ENCODE data around the gene CDK2. TPM values are rescaled to one million over a fixed set of nuclear protein-coding genes. Genes with fewer than 3 reads are reported as not detected.
"Not testable (repeated sequence)": the region's sequence is repeated elsewhere in the genome, so short reads cannot be mapped to it uniquely, and the experiment has no call there.

The CDK2 gene
- 10 to 100 TPM; 86.7 to 90.1 TPM for total RNA-seq

DNA sequence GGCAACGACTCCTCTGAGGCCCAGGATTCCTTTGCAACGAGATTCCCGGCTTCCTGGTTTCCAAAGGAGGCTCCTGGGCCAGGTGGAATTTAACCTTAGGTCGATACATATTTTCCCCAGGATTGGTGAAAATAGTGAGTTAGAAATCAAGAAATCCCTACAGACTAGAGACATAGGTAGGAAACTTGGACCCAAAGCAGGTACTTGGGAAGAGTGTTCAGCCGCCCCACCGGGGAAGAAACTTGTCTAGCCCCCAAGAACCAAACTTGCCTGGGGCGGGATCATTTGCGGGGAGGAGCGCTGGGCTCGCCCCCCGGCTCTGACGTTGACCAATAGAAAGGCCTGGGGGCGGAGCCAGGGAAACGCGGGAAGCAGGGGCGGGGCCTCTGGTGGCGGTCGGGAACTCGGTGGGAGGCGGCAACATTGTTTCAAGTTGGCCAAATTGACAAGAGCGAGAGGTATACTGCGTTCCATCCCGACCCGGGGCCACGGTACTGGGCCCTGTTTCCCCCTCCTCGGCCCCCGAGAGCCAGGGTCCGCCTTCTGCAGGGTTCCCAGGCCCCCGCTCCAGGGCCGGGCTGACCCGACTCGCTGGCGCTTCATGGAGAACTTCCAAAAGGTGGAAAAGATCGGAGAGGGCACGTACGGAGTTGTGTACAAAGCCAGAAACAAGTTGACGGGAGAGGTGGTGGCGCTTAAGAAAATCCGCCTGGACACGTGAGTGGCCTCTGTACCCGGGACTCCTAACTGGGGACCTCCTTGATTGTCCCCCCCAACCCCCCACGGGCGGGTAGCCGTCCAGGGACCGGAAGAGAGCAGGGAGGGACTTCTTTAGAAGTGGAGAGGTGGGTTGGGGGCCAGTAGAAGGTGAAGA lies at the start of gene CDK2:
Gene CDK2 (plus strand): TSS at position 423 of the 874 bp plus-strand sequence. CDS start 179 bp downstream, at position 602.
- H3K9me3 Mint-ChIP-seq, result no peaks in the 10 kb centered on the region
- H3K4me3 Mint-ChIP-seq, result peak within 1 kb of the TSS; percentile 98
- peak; percentile 96 for DNase-seq
- CTCF ChIA-PET, result interaction anchor here (0.7 to 2.5 kb wide), 5 partner anchors 10 to 229 kb away, joined by 3 to 14 read pairs (median 5); partner anchors contain the start of gene SUOX
- intact Hi-C loops (cut with micrococcal nuclease), result loop anchor here (1.0 kb wide), 1 partner anchor 19 kb away; no protein-coding TSS in a partner anchor
- no peaks in the 10 kb centered on the region for H3K27me3 Mint-ChIP-seq
- H3K4me1 Mint-ChIP-seq (ENCODE audit: low read depth), result peaks cover 22% of the 10 kb centered on the region
- H3K36me3 Mint-ChIP-seq (ENCODE audit: low read depth), result peaks cover 38% of the 10 kb centered on the region
- H3K27ac Mint-ChIP-seq, result peak within 1 kb of the TSS; percentile 89
- ATAC-seq, result peak; percentile 98
- TF ChIP-seq, protein P1, sequence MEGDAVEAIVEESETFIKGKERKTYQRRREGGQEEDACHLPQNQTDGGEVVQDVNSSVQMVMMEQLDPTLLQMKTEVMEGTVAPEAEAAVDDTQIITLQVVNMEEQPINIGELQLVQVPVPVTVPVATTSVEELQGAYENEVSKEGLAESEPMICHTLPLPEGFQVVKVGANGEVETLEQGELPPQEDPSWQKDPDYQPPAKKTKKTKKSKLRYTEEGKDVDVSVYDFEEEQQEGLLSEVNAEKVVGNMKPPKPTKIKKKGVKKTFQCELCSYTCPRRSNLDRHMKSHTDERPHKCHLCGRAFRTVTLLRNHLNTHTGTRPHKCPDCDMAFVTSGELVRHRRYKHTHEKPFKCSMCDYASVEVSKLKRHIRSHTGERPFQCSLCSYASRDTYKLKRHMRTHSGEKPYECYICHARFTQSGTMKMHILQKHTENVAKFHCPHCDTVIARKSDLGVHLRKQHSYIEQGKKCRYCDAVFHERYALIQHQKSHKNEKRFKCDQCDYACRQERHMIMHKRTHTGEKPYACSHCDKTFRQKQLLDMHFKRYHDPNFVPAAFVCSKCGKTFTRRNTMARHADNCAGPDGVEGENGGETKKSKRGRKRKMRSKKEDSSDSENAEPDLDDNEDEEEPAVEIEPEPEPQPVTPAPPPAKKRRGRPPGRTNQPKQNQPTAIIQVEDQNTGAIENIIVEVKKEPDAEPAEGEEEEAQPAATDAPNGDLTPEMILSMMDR (IDR thresholded peaks at IDR 0.05), result no peak
- POLR2A ChIA-PET, result interaction anchor here (0.6 to 5.4 kb wide), 9 partner anchors 10 to 503 kb away, joined by 3 to 46 read pairs (median 3); no protein-coding TSS in a partner anchor

DNA sequence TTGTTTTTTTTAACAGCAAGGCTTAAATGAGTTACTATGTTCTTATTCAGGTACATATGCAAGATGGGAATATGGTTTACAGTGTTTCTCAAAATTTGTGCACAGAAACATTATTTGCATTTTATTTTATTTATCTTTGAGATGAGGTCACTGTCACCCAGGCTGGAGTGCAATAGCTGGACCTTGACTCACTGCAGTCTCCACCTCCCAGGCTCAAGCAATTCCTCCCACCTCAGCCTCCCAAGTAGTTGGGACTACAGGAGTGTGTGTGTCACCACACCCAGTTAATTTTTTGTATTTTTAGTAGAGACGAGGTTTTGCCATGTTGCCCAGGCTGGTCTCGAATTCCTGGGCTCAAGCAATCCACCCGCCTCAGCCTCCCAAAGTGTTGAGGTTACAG lies 47.6 kb upstream of the CDK2 start:
- DNase-seq; H3K9me3 Mint-ChIP-seq; H3K27me3 Mint-ChIP-seq; intact Hi-C loops (cut with micrococcal nuclease); H3K27ac Mint-ChIP-seq; H3K4me3 Mint-ChIP-seq; ATAC-seq: not testable (repeated sequence)
- H3K36me3 Mint-ChIP-seq (ENCODE audit: low read depth), result peaks cover 27% of the 10 kb centered on the region
- ChIA-PET POLR2A (interaction anchor here (0.7 to 1.2 kb wide), 2 partner anchors 8 to 114 kb away, joined by 3 to 4 read pairs; partner anchors contain the start of gene PYM1), CTCF (interaction anchor here (0.8 to 1.4 kb wide), 2 partner anchors 22 to 89 kb away, joined by 3 read pairs; no protein-coding TSS in a partner anchor)
- peaks cover 39% of the 10 kb centered on the region for H3K4me1 Mint-ChIP-seq (ENCODE audit: low read depth)

DNA sequence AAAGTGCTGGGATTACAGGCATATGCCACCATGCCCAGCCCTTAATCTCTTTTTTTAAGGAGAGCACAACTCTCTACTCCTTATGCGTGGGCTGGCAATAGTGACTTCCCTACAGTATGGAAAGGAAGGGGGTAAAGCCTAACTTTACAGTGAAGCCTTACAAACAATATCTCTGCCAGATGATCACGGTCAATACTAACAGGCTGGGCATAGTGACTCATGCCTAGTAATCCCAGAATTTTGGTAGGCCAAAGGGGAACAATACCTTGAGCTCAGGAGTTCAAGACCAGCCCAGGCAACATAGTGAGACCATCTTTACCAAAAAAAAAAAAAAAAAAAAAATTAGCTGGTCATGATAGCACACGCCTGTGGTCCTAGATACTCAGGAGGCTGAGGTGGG lies 44.5 kb upstream of the CDK2 start:
- intact Hi-C loops (cut with micrococcal nuclease), result no loop called here
- Mint-ChIP-seq H3K36me3 (ENCODE audit: low read depth) (peaks cover 22% of the 10 kb centered on the region), H3K4me3 (no peak overlapping the region), H3K4me1 (ENCODE audit: low read depth) (peaks cover 39% of the 10 kb centered on the region), H3K27me3 (no peaks in the 10 kb centered on the region), H3K27ac (no peak overlapping the region), H3K9me3 (no peaks in the 10 kb centered on the region)
- ChIA-PET CTCF (interaction anchor here (1.0 kb wide), 1 partner anchor 9 kb away, joined by 4 read pairs; no protein-coding TSS in a partner anchor), POLR2A (interaction anchor here (1.1 kb wide), 1 partner anchor 8 kb away, joined by 4 read pairs; no protein-coding TSS in a partner anchor)
- ATAC-seq (no peak), DNase-seq (no peak)
- TF ChIP-seq, protein P1 (IDR thresholded peaks at IDR 0.05), result no peak

DNA sequence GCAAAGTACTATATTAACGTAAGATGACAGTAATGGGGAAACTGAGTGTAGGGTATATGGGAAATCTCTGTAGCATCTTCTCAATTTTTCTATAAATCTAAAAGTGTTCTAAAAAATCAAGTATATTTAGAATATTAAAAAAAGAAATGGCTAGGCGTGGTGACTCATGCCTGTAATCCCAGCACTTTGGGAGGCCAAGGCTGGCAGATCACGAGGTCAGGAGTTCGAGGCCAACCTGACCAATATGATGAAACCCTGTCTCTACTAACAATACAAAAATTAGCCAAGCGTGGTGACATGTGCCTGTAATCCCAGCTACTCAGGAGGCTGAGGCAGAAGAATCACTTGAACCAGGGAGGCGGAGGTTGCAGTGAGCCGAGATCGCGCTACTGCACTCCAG lies 43.0 kb upstream of the CDK2 start:
- H3K27ac Mint-ChIP-seq; ATAC-seq; H3K4me3 Mint-ChIP-seq; intact Hi-C loops (cut with micrococcal nuclease); H3K9me3 Mint-ChIP-seq; CTCF ChIA-PET; DNase-seq; H3K27me3 Mint-ChIP-seq: not testable (repeated sequence)
- peaks cover 36% of the 10 kb centered on the region for H3K4me1 Mint-ChIP-seq (ENCODE audit: low read depth)
- POLR2A ChIA-PET, result interaction anchor here (1.2 kb wide), 1 partner anchor 76 kb away, joined by 3 read pairs; no protein-coding TSS in a partner anchor
- peaks cover 27% of the 10 kb centered on the region for H3K36me3 Mint-ChIP-seq (ENCODE audit: low read depth)

DNA sequence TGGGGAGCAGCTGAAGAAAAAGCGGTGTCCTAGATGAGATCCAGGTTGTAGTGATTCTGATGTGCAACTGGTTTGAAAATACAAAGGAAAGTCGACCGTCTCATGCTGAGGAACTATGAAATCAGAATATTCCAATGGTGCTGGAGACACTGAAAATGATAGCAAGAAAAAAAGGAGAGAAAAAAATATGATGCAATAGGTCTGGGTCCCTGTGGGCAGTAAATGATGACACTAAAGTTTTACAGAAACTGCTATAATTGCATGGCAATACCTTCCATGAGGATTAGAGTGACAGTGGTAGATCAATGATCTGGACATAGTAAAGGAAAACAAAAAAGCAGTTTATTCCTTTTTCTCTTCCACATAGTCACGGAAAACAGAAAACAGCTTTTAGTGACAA lies 41.3 kb upstream of the CDK2 start:
- Mint-ChIP-seq H3K27ac (peak overlapping the region; percentile 99), H3K4me3 (peak overlapping the region; percentile 99), H3K36me3 (ENCODE audit: low read depth) (peaks cover 27% of the 10 kb centered on the region), H3K9me3 (no peaks in the 10 kb centered on the region), H3K4me1 (ENCODE audit: low read depth) (peaks cover 48% of the 10 kb centered on the region), H3K27me3 (no peaks in the 10 kb centered on the region)
- DNase-seq (no peak), ATAC-seq (no peak)
- TF ChIP-seq, protein P1 (IDR thresholded peaks at IDR 0.05), result no peak
- ChIA-PET POLR2A (interaction anchor here (0.7 to 7.9 kb wide), 9 partner anchors 9 to 187 kb away, joined by 4 to 60 read pairs (median 13); partner anchors contain the start of genes DNAJC14, ORMDL2, PA2G4 and SARNP), CTCF (interaction anchor here (0.7 to 4.9 kb wide), 13 partner anchors 8 to 202 kb away, joined by 3 to 36 read pairs (median 5); partner anchors contain the start of genes DNAJC14, IKZF4, ORMDL2 and RAB5B)
- intact Hi-C loops (cut with micrococcal nuclease), result loop anchor here (5.0 kb wide), 1 partner anchor 188 kb away; no protein-coding TSS in a partner anchor

Measured in activated CD8-positive, alpha-beta T cell treated with anti-CD3 and anti-CD28 coated beads for 36 hours (primary cell).